ENCODE measurements around the gene PLCH1. TPM values are rescaled to one million over a fixed set of nuclear protein-coding genes. Genes with fewer than 3 reads are reported as not detected.
A peak's percentile ranks its signal among the peaks of the same experiment; 100 is the strongest.

PLCH1 gene
- total and polyA plus RNA-seq, 2 of the 13 experiments (the other 11 are each of a cell fraction or from before 2014, with no cell fraction given), result 2.0 to 3.0 TPM

DNA sequence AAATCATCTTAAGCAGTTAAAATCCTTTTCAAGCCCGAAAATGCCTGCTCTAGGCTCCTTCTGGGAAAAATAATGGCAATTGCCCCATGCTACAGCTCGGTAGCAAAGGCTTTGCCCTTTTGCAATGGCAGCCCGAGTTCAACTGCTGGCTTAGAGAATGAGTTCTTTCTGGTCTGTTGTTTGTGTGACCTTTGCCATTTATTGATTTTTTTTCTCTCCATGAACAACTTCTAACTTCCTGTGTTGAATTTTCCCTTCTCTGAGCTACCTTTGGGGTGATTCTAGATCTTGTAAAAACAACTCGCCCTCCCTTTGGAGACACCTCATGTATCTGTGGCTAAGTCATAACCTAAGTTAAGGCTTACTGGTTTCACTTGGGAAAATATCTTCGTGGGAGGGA, 139.3 kb downstream of the PLCH1 start (continued):
- TF ChIP-seq ZFX (CRISPR knock-in tag; IDR thresholded peaks at IDR 0.05; ENCODE audit: low read depth) (no peak), BORCS8-MEF2B (CRISPR knock-in tag; IDR thresholded peaks at IDR 0.05) (no peak), TEAD3 (CRISPR knock-in tag; optimal IDR thresholded peaks at IDR 0.05; ENCODE audit: borderline replicate concordance) (peak; percentile 63), SOX13 (IDR thresholded peaks at IDR 0.05) (peak; percentile 39; the same call in 1 of the 2 replicates), SOX13 (CRISPR knock-in tag; conservative IDR thresholded peaks at IDR 0.05 in 1 of 2, IDR thresholded peaks at IDR 0.05 in 1 of 2) (peak in 1 of 2 experiments; percentile 92; a peak in 2 of 4 replicates), ZNF331 (CRISPR knock-in tag; IDR thresholded peaks at IDR 0.05) (peak; percentile 89; the same call in 1 of the 2 replicates), ZNF709 (CRISPR knock-in tag; IDR thresholded peaks at IDR 0.05) (0 out of 2 replicates have a peak, but pooled peaks have one; percentile 48), MTF2 (CRISPR knock-in tag; IDR thresholded peaks at IDR 0.05; ENCODE audit: borderline replicate concordance) (no peak), CREB1 (IDR thresholded peaks at IDR 0.05) (no peak), CREB1 (CRISPR knock-in tag; IDR thresholded peaks at IDR 0.05) (peak; percentile 73), NFE2 (CRISPR knock-in tag; IDR thresholded peaks at IDR 0.05) (no peak), GTF3A (CRISPR knock-in tag; conservative IDR thresholded peaks at IDR 0.05) (no peak), MTA1 (CRISPR knock-in tag; IDR thresholded peaks at IDR 0.05; ENCODE audit: borderline replicate concordance) (no peak; the same call in 1 of the 2 replicates), RNF2 (conservative IDR thresholded peaks at IDR 0.05; ENCODE audit: low read depth) (no peak), ARNT (IDR thresholded peaks at IDR 0.05) (no peak), HMG20A (CRISPR knock-in tag; IDR thresholded peaks at IDR 0.05; ENCODE audit: borderline replicate concordance) (peak; percentile 93; the same call in 1 of the 2 replicates), KMT2A (CRISPR knock-in tag; IDR thresholded peaks at IDR 0.05) (peak; percentile 36; the same call in 1 of the 2 replicates), MED1 (CRISPR knock-in tag; IDR thresholded peaks at IDR 0.05) (peak; percentile 91), HOXA9 (CRISPR knock-in tag; IDR thresholded peaks at IDR 0.05; ENCODE audit: borderline replicate concordance) (no peak), ATF7 (IDR thresholded peaks at IDR 0.05) (no peak), ATF7 (CRISPR knock-in tag; IDR thresholded peaks at IDR 0.05) (no peak), ZNF619 (CRISPR knock-in tag; IDR thresholded peaks at IDR 0.05) (no peak), SNRNP70 (IDR thresholded peaks at IDR 0.05; ENCODE audit: low read depth, low read length) (no peak), ETV5 (CRISPR knock-in tag; IDR thresholded peaks at IDR 0.05; ENCODE audit: borderline replicate concordance) (peak; percentile 94)
- TF ChIP-seq, protein P1, sequence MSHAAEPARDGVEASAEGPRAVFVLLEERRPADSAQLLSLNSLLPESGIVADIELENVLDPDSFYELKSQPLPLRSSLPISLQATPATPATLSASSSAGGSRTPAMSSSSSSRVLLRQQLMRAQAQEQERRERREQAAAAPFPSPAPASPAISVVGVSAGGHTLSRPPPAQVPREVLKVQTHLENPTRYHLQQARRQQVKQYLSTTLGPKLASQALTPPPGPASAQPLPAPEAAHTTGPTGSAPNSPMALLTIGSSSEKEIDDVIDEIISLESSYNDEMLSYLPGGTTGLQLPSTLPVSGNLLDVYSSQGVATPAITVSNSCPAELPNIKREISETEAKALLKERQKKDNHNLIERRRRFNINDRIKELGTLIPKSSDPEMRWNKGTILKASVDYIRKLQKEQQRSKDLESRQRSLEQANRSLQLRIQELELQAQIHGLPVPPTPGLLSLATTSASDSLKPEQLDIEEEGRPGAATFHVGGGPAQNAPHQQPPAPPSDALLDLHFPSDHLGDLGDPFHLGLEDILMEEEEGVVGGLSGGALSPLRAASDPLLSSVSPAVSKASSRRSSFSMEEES (CRISPR knock-in tag; IDR thresholded peaks at IDR 0.05), result peak; percentile 46; the same call in 1 of the 2 replicates
- TF ChIP-seq, protein P2, sequence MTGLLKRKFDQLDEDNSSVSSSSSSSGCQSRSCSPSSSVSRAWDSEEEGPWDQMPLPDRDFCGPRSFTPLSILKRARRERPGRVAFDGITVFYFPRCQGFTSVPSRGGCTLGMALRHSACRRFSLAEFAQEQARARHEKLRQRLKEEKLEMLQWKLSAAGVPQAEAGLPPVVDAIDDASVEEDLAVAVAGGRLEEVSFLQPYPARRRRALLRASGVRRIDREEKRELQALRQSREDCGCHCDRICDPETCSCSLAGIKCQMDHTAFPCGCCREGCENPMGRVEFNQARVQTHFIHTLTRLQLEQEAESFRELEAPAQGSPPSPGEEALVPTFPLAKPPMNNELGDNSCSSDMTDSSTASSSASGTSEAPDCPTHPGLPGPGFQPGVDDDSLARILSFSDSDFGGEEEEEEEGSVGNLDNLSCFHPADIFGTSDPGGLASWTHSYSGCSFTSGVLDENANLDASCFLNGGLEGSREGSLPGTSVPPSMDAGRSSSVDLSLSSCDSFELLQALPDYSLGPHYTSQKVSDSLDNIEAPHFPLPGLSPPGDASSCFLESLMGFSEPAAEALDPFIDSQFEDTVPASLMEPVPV (CRISPR knock-in tag; IDR thresholded peaks at IDR 0.05), result no peak
- TF ChIP-seq, protein P3, sequence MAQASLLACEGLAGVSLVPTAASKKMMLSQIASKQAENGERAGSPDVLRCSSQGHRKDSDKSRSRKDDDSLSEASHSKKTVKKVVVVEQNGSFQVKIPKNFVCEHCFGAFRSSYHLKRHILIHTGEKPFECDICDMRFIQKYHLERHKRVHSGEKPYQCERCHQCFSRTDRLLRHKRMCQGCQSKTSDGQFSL (CRISPR knock-in tag; IDR thresholded peaks at IDR 0.05), result no peak

All from HepG2 (cell line).